22Rv1 (cell line): ENCODE results near the gene SLC15A4.
"Not testable (repeated sequence)": the region's sequence is repeated elsewhere in the genome, so short reads cannot be mapped to it uniquely, and the experiment has no call there.

ENCODE experiments used
- H3K27ac ChIP-seq: fragments of 450-650 bp; 2 replicates; pipeline ENCODE4 v1.5.1; 2017
- ZFX ChIP-seq: fragments of 450-650 bp; IDR thresholded peaks from 2 replicates; pipeline ENCODE4 v1.6.1; 2017; ENCODE audit warnings: antibody characterized with exemption, borderline replicate concordance
- TF ChIP-seq, protein P1 (sequence below): fragments of 450-650 bp; IDR thresholded peaks from 2 replicates; pipeline ENCODE4 v1.5.1; 2017; ENCODE audit warnings: mild to moderate bottlenecking

The SLC15A4 gene

DNA sequence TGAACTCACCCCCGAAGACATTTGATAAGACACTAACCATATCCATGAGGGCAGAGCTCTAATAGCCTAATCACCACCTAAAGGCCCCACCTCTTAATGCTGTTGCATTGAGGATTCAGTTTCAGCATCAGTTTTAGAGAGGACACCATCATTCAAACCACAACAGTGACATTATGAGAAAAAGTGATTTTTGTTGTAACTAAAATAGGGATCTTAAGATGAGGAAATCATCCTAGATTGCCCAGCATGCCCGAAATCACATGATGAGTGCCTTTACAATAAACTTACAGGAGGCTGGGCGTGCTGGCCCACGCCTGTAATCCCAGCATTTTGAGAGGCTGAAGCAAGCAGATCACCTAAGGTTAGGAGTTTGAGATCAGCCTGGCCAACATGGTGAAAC, 19.8 kb upstream of the SLC15A4 start:
- no peak overlapping the region for H3K27ac ChIP-seq
- TF ChIP-seq, protein P1, sequence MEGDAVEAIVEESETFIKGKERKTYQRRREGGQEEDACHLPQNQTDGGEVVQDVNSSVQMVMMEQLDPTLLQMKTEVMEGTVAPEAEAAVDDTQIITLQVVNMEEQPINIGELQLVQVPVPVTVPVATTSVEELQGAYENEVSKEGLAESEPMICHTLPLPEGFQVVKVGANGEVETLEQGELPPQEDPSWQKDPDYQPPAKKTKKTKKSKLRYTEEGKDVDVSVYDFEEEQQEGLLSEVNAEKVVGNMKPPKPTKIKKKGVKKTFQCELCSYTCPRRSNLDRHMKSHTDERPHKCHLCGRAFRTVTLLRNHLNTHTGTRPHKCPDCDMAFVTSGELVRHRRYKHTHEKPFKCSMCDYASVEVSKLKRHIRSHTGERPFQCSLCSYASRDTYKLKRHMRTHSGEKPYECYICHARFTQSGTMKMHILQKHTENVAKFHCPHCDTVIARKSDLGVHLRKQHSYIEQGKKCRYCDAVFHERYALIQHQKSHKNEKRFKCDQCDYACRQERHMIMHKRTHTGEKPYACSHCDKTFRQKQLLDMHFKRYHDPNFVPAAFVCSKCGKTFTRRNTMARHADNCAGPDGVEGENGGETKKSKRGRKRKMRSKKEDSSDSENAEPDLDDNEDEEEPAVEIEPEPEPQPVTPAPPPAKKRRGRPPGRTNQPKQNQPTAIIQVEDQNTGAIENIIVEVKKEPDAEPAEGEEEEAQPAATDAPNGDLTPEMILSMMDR = no peak
- TF ChIP-seq ZFX = no peak

DNA sequence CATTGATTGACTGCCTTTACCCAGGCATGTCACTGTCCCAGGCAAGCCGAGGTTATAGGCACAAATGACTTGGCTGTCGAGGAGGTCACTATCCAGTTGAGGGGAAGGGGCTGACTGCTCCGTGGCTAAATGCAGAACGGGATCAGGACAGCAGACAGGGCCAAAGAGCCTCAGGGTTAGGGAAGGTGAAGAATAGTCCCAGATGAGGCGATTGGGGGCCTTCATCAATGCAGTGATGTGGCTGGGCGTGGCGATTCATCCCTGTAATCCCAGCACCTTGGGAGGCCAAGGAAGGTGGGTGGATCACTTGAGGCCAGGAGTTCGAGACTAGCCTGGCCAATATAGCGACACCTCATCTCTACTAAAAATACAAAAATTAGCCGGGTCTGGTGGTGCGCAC, 18.8 kb upstream of the SLC15A4 start:
- no peak overlapping the region for H3K27ac ChIP-seq
- TF ChIP-seq, protein P1 = no peak
- no peak for TF ChIP-seq ZFX

DNA sequence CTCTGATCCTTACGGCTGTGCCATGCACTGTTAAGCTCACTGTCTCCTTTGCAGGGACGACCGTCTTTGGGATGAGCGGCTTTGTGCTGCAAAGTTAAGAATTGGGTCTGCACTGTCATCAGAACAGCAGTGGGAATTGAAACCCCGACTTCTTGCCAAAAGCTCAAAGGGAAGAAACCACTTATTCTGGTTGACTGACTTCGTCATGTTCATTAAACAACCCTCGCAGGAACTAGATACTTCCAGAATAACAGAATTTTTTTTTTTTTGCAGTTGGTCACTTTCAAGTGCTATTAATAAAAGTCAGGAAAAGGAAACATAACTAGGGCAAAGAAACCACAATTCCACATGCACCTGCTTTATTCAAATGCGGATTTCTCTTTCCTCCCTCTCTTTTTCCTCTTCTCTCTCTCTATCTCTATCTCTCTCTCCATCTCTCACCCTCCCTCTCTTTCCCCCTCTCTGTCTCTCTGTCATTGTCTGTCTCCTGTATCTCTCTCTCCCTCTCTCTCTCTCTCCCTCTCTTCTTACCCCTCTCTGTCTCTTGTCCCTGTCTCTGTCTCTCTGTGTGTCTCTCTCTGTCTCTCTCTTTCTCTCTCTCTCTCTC, 17.2 kb upstream of the SLC15A4 start:
- H3K27ac ChIP-seq = no peak overlapping the region
- no peak for TF ChIP-seq ZFX
- TF ChIP-seq, protein P1 = no peak

DNA sequence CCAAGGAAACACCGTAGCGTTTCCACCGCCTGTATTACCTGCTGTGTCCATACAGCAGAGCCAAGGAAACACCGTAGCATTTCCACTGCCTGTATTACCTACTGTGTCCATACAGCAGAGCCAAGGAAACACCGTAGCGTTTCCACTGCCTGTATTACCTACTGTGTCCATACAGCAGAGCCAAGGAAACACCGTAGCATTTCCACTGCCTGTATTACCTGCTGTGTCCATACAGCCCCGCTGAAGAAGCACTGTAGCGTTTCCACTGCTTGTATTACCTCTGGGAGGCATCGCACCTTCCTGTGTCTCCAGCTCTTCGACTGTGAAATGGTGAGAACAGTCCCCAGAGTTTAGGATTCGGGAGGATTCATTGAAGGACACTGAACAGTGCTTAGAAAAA, 16.1 kb upstream of the SLC15A4 start:
- not testable (repeated sequence) for H3K27ac ChIP-seq

DNA sequence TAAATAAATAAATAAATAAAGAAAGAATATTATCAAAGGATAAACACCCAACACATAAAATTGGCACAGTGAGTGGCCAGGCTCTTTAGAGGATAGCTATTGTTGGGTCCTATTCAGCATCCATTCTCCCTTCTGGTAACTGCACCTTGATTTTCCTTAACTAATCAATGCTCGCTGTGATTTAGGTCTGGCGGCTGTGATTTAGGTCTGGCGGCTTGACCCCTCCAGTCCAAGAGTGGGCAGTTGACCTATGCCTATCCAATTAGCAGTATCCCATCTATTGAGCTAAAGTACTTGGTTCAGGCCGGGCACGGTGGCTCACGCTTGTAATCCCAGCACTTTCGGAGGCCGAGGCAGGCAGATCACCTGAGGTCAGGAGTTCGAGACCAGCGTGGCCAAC, 9.7 kb upstream of the SLC15A4 start:
- H3K27ac ChIP-seq = no peak overlapping the region
- TF ChIP-seq ZFX = no peak
- TF ChIP-seq, protein P1 = no peak

DNA sequence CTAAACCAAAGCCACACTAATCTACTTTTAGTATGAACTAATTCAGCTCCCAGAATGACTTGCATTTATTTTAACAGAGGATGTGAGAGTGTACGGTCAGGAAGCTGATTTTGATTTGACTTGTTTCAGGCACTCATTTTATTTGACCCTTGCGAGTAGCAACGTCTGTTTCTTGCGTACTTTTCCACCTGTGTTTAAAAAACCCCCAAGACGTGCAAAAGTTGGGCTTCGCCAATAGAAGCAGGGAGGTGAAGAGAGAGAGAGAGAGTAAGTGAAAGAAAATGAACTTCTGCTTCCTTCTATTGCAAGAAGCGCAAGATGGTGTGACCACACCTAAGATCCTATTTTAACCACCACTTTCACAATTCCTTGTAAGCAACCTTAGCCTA, 6.7 kb upstream of the SLC15A4 start:
- H3K27ac ChIP-seq = no peak overlapping the region
- no peak for TF ChIP-seq ZFX
- TF ChIP-seq, protein P1 = no peak

DNA sequence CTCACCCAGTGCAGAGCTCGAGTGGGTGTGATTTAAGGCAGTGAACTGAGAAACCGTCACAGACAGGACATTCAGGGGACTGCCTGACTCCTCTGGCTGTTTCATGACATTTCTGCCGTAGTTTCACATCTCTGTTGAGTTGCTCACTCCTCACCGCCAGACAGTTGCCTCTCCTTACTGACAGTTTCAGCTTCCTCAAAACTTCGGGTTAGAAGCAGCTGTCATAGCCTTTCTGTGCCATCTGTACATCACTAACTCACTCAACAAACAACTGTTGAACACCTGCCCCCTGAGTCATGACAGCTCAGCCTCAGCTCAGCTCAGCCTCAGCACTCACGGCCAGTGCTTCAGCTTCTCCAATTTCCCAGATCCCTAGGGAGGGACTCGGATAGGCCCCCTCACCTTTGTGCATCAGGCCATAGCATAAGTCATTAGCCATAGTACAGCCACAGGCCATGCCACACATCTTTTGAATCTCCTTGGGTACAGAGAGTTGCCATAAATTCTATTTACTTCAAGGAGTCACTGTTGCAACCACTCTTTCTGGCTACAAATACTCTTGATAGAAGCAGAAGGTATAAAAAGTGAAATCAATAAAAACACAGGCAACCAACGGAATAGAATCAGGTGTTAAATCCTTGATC, 6.2 kb upstream of the SLC15A4 start:
- TF ChIP-seq, protein P1 = no peak
- no peak for TF ChIP-seq ZFX
- no peak overlapping the region for H3K27ac ChIP-seq

DNA sequence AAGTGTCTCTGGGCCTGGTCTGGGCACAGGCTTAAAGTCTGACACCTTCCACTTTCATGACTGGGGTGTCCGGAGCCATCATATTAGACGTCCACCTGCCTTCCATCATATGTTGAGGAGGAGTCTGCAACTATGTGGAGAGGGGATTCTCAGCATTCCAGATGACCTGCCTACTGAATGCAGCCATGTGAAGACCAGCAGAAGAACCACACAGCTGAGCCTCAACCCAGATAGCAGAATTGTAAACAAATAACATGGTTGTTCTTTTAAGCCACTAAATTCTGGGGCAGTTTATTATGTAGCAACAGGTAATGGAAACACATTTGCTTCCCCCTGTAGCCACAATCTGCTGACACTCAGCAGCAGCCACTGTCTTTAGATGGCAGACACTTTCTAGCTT, 4.0 kb upstream of the SLC15A4 start:
- TF ChIP-seq ZFX = no peak
- TF ChIP-seq, protein P1 = no peak
- no peak overlapping the region for H3K27ac ChIP-seq
